Mononuclear cell (primary cell): ENCODE data around the gene LCA5. TPM values are rescaled to one million over a fixed set of nuclear protein-coding genes. Genes with fewer than 3 reads are reported as not detected.

Experiments
- H3K27me3 ChIP-seq: 2 replicates; pipeline ENCODE4 v1.6.0; 2011; ENCODE audit warnings: low read length, control low read depth; ENCODE audit not compliant: insufficient read depth
- H3K4me1 ChIP-seq: 2 replicates; pipeline ENCODE4 v1.5.1; 2011; ENCODE audit warnings: mild to moderate bottlenecking, low read length, control low read depth; ENCODE audit not compliant: insufficient read depth
- H3K4me3 ChIP-seq: 2 replicates; pipeline ENCODE4 v1.5.1; 2011; ENCODE audit warnings: mild to moderate bottlenecking, low read length, moderate library complexity
- H3K9me3 ChIP-seq: 2 replicates; pipeline ENCODE4 v1.5.1; 2011; ENCODE audit warnings: low read depth, mild to moderate bottlenecking, control low read depth, low read length
- total RNA-seq: library from RNA; depleted of rRNA; stranded (reverse); fragments of >200 nt; gene quantifications from one replicate; pipeline ENCODE4 v1.2.3, GENCODE V29; 2012

The LCA5 gene
- total RNA-seq, 1 donor = 0.42 TPM

DNA sequence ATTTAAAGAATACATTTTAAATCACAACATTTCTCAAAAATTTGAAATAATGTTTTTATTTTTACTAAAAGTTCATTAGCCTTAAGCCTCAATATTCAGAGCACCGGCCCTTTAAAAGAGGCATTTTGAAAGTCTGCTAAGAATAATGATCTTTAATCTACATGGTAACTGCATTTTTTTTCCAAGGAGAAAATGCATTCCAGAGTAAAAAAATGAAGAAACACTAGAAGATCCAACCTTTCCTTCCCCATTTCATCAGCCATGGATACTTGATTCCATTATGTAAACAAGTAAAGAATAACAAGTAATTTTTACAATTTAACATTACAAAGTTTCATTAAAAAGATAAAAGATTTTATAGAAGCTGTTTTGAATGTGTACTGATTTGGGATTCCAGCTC, 21.8 kb downstream of the LCA5 start:
- H3K4me3 ChIP-seq = no peak overlapping the region
- H3K4me1 ChIP-seq = no peaks in the 10 kb centered on the region
- no peaks in the 10 kb centered on the region for H3K9me3 ChIP-seq
- H3K27me3 ChIP-seq = no peaks in the 10 kb centered on the region

DNA sequence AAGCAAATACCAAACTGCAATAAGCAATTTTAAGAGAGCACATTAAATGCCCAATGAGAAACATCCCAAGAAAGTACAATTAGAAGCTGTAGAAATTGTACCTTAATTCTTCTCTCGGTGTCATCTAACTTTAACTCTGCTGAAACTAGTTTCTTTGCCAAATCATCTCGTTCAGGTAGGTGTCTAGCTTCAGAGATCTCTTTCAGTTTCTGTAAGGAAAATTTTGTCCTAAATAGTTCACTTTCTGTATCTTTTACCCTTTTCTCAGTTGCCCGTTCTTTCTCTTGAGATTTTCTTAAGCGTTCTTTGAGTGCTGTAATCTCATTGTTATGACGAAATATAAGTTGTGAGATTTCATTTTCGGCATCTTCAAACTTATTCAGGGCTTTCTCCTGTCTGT, 24.1 kb downstream of the LCA5 start:
- Histone ChIP-seq H3K4me3 (no peak overlapping the region), H3K9me3 (no peaks in the 10 kb centered on the region), H3K27me3 (no peaks in the 10 kb centered on the region), H3K4me1 (no peaks in the 10 kb centered on the region)

- Histone ChIP-seq H3K9me3 (no peaks in the 10 kb centered on the region), H3K4me3 (no peak overlapping the region), H3K4me1 (no peaks in the 10 kb centered on the region), H3K27me3 (no peaks in the 10 kb centered on the region)
Measured at GRCh38 chr6:79512014-79512413, 25.2 kb downstream of the LCA5 start.

DNA sequence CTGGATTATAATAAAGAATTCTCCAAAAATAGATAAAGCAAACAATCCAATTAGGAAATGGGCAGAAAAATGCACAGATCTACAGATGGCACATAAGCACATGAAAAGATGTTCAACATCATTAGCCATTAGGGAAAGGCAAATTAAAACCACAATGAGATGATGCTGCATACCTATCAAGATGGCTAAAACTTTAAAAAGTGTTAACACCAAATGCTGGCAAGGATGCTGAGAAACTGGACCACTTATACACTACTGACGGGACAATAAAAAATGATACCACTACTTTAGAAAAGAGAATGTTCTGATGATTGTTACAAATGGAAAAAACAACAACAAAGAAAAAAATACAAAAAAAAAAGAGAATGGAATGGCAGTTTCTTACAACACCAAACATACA, 26.5 kb downstream of the LCA5 start:
- no peaks in the 10 kb centered on the region for H3K27me3 ChIP-seq
- no peaks in the 10 kb centered on the region for H3K4me1 ChIP-seq
- H3K9me3 ChIP-seq = no peaks in the 10 kb centered on the region
- H3K4me3 ChIP-seq = no peak overlapping the region

GRCh38 chr6:79506251-79506650, 31.0 kb downstream of the LCA5 start:
- Histone ChIP-seq H3K27me3 (no peaks in the 10 kb centered on the region), H3K9me3 (no peaks in the 10 kb centered on the region), H3K4me1 (no peaks in the 10 kb centered on the region), H3K4me3 (no peak overlapping the region)

GRCh38 chr6:79504372-79504771, 32.9 kb downstream of the LCA5 start:
- Histone ChIP-seq H3K9me3 (no peaks in the 10 kb centered on the region), H3K4me3 (no peak overlapping the region), H3K27me3 (no peaks in the 10 kb centered on the region), H3K4me1 (no peaks in the 10 kb centered on the region)

- Histone ChIP-seq H3K27me3 (no peaks in the 10 kb centered on the region), H3K9me3 (no peaks in the 10 kb centered on the region), H3K4me3 (no peak overlapping the region), H3K4me1 (no peaks in the 10 kb centered on the region)
Measured at GRCh38 chr6:79498842-79499241, 38.4 kb downstream of the LCA5 start.

GRCh38 chr6:79495246-79495645, 42.0 kb downstream of the LCA5 start:
- Histone ChIP-seq H3K9me3 (no peaks in the 10 kb centered on the region), H3K4me1 (no peaks in the 10 kb centered on the region), H3K27me3 (no peaks in the 10 kb centered on the region), H3K4me3 (no peak overlapping the region)

GRCh38 chr6:79494841-79495240, 42.4 kb downstream of the LCA5 start:
- H3K4me3 ChIP-seq = no peak overlapping the region
- H3K27me3 ChIP-seq = no peaks in the 10 kb centered on the region
- no peaks in the 10 kb centered on the region for H3K9me3 ChIP-seq
- H3K4me1 ChIP-seq = no peaks in the 10 kb centered on the region

DNA sequence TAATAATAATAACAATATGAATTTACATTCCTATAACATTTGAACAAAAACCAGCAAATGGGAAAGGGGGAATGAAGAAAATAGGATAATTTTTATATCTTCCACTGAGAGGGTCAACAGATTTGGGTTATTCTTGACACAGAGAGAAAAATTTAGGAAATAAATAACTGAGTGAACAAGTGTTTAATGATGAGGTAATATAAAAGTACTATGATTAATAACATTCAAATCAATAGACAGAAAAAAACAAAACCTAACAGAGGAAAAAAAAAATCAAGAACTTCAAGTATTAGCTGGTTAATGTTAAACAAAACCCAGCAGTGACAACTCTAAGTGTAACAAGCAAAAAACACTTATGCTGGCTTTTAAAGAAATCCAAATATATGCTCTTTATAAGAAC, 66.5 kb downstream of the LCA5 start:
- no peaks in the 10 kb centered on the region for H3K9me3 ChIP-seq
- H3K4me1 ChIP-seq = no peaks in the 10 kb centered on the region
- H3K4me3 ChIP-seq = no peak overlapping the region

GRCh38 chr6:79469376-79470246, 67.6 kb downstream of the LCA5 start:
- Histone ChIP-seq H3K4me1 (no peaks in the 10 kb centered on the region), H3K4me3 (no peak overlapping the region), H3K27me3 (no peaks in the 10 kb centered on the region), H3K9me3 (no peaks in the 10 kb centered on the region)

More for the DNA sequence above, 66.5 kb downstream of the LCA5 start:
- H3K27me3 ChIP-seq = no peaks in the 10 kb centered on the region

DNA sequence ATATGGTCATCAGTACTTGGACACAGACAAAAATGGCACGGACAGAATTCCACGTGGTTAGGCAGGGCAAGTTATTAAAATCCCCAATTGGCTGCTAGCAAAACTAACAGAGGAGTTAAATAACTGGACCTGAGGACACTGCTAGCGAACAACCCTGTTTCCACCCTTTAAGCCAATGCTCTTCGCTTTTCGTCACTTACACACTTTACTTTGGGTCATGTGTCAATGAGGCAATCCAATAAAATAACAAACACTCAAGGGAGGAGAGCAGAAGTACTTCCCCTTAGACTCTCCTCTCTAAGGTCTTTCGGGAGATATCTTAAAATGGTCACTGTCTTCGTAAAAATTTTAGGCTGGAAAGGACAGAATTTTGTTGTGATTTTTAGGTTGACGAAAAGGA, 68.6 kb downstream of the LCA5 start:
- Histone ChIP-seq H3K4me1 (no peaks in the 10 kb centered on the region), H3K27me3 (no peaks in the 10 kb centered on the region)

GRCh38 chr6:79468116-79468515, 69.1 kb downstream of the LCA5 start:
- Histone ChIP-seq H3K4me3 (no peak overlapping the region), H3K4me1 (no peaks in the 10 kb centered on the region), H3K27me3 (no peaks in the 10 kb centered on the region), H3K9me3 (no peaks in the 10 kb centered on the region)

More for the DNA sequence above, 68.6 kb downstream of the LCA5 start:
- Histone ChIP-seq H3K4me3 (no peak overlapping the region), H3K9me3 (no peaks in the 10 kb centered on the region)

- no peaks in the 10 kb centered on the region for H3K4me1 ChIP-seq
- no peaks in the 10 kb centered on the region for H3K27me3 ChIP-seq
- no peaks in the 10 kb centered on the region for H3K9me3 ChIP-seq
- no peak overlapping the region for H3K4me3 ChIP-seq
Measured at GRCh38 chr6:79467716-79468115, 69.5 kb downstream of the LCA5 start.

DNA sequence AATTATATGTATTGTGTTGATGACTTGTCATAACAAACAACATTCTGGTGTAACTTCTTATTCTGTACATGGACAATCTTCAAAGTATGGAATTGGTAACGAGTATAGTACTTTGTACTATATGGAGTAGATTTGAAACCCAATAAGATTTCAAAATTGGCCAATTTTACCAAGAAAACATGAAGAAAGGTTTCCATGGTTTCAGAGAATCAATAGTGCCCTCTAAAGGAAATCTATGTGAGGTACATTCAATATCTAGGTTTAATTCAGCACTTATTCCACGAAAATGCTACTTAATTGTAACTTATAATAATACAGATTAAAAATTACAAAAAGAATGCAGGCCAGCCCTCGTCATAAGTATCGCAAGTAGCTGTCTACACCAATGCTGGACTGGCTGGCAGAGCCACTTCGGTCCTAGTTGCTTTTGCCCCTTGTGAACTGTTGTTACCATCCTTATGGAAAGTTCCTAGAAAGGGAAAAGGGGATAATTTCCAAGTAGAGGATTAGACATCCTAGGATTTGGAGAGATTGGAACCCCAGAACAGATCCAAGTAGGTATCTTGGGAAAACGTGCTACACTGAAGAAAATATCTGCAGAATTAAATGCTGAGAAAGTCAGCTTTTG, 70.9 kb downstream of the LCA5 start:
- no peaks in the 10 kb centered on the region for H3K9me3 ChIP-seq
- H3K27me3 ChIP-seq = no peaks in the 10 kb centered on the region
- H3K4me1 ChIP-seq = no peaks in the 10 kb centered on the region
- no peak overlapping the region for H3K4me3 ChIP-seq

DNA sequence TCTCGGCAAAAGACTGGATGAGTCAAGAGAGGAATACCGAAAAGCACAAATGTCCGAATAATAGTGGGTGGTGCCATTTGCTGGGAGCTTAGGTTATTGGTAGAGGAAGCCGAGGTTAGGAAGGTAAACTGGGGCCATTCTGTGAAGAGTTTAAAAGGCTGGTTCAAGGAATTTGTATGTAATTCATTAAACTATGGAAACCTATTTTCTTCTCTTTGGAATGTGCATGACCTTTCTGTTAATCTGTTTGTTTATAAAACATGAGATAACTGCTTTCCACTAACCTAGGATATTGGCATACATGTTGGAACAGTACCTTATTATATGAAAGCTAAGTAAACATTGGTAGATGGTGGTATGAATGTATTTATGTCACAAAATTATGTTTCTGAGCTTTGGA, 71.8 kb downstream of the LCA5 start:
- Histone ChIP-seq H3K4me1 (no peaks in the 10 kb centered on the region), H3K4me3 (no peak overlapping the region), H3K27me3 (no peaks in the 10 kb centered on the region), H3K9me3 (no peaks in the 10 kb centered on the region)
